ENCODE measurements around the gene KLHDC10. TPM values are rescaled to one million over a fixed set of nuclear protein-coding genes. Genes with fewer than 3 reads are reported as not detected.
"Not testable (repeated sequence)": the region's sequence is repeated elsewhere in the genome, so short reads cannot be mapped to it uniquely, and the experiment has no call there.

Gene KLHDC10
- total and polyA plus RNA-seq, 2 donors (not counting 3 experiments of a cell fraction or from before 2014, with no cell fraction given): 14.9 to 31.3 TPM

DNA sequence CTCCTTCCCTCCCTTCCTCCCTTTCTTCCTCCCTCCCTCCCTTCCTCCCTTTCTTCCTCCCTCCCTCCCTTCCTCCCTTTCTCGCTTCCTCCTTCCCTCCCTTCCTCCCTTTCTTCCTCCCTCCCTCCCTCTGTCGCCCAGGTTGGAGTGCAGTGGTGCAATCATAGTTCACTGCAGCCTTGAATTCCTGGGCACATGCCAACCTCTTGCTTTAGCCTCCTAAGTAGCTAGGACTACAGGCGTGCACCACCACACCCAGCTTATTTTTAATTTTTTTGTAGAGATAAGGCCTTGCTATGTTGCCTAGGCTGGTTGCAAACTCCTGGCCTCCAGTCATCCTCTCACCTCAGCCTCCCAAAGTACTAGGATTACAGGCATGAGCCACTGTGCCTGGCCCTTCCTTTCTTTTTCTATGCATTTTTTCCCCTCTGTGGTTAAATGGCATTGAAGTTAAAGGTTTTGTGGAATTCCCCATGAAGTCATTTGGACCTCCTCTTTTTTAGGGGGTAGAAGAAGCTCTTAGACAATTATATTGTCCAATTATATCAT is 9.6 kb downstream of the KLHDC10 start:
- no peak overlapping the region for H3K27ac ChIP-seq (ENCODE audit: insufficient read depth, low read depth, low read length)
- H2AFZ ChIP-seq (ENCODE audit: low read depth, low read length): no peak overlapping the region
- POLR2A ChIA-PET: no interaction called here
- H3K79me2 ChIP-seq (ENCODE audit: control insufficient read depth, insufficient read depth, low read length): peaks cover 49% of the 10 kb centered on the region
- FAIRE-seq: no peak
- no peaks in the 10 kb centered on the region for H3K27me3 ChIP-seq (ENCODE audit: control insufficient read depth in 2 of 2, insufficient read depth in 2 of 2, low read length in 2 of 2)
- no peaks in the 10 kb centered on the region for H3K36me3 ChIP-seq (ENCODE audit: control insufficient read depth in 2 of 2, extremely low read depth in 1 of 2, insufficient read depth in 2 of 2, low read length in 2 of 2)
- dilution Hi-C loops (cut with MboI; ENCODE audit: extremely low pct_ligation_motif_present, low sequenced_read_pairs): no loop called here
- BruUV-seq (replicated peaks): no TSS peak
- H3K9ac ChIP-seq (replicated peaks; ENCODE audit: extremely low read depth, insufficient read depth, low read length): no peak overlapping the region
- CTCF ChIA-PET: no interaction called here
- DNase-seq (ENCODE audit: low read depth, low spot score): no peak
- TF ChIP-seq EZH2 (IDR thresholded peaks at IDR 0.05; ENCODE audit: borderline replicate concordance, low read depth, low read length, severe bottlenecking) (no peak), JUN (IDR thresholded peaks at IDR 0.05; ENCODE audit: borderline replicate concordance, insufficient read depth, insufficient read length, low read depth) (no peak), POLR2AphosphoS5 (IDR thresholded peaks at IDR 0.05; ENCODE audit: insufficient read depth, low read depth, low read length) (no peak), GATA2 (IDR thresholded peaks at IDR 0.05; ENCODE audit: insufficient read depth, insufficient read length, low read depth, low read length) (no peak), MYC (IDR thresholded peaks at IDR 0.05; ENCODE audit: low read depth, low read length) (no peak), POLR2A (IDR thresholded peaks at IDR 0.05; ENCODE audit: low read depth, low read length) (no peak), FOS (IDR thresholded peaks at IDR 0.05; ENCODE audit: borderline replicate concordance, insufficient read depth, low read length) (no peak)
- TF ChIP-seq, protein P1, sequence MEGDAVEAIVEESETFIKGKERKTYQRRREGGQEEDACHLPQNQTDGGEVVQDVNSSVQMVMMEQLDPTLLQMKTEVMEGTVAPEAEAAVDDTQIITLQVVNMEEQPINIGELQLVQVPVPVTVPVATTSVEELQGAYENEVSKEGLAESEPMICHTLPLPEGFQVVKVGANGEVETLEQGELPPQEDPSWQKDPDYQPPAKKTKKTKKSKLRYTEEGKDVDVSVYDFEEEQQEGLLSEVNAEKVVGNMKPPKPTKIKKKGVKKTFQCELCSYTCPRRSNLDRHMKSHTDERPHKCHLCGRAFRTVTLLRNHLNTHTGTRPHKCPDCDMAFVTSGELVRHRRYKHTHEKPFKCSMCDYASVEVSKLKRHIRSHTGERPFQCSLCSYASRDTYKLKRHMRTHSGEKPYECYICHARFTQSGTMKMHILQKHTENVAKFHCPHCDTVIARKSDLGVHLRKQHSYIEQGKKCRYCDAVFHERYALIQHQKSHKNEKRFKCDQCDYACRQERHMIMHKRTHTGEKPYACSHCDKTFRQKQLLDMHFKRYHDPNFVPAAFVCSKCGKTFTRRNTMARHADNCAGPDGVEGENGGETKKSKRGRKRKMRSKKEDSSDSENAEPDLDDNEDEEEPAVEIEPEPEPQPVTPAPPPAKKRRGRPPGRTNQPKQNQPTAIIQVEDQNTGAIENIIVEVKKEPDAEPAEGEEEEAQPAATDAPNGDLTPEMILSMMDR (IDR thresholded peaks at IDR 0.05; ENCODE audit: extremely low read depth in 1 of 2, insufficient read depth in 1 of 2, low read depth in 1 of 2, low read length in 2 of 2): no peak
- TF ChIP-seq, protein P2, sequence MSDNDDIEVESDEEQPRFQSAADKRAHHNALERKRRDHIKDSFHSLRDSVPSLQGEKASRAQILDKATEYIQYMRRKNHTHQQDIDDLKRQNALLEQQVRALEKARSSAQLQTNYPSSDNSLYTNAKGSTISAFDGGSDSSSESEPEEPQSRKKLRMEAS (IDR thresholded peaks at IDR 0.05; ENCODE audit: insufficient read depth, insufficient read length): no peak
- intact Hi-C loops (cut with micrococcal nuclease): no loop called here
- H4K20me1 ChIP-seq (replicated peaks; ENCODE audit: control insufficient read depth, extremely low read depth, insufficient read depth, low read length): no peaks in the 10 kb centered on the region
- no peaks in the 10 kb centered on the region for H3K9me3 ChIP-seq (replicated peaks; ENCODE audit: control insufficient read depth, insufficient read depth, low read length)
- no peak overlapping the region for H3K4me3 ChIP-seq (replicated peaks in 1 of 3; ENCODE audit: insufficient read depth in 1 of 3, low read depth in 1 of 3, low read length in 3 of 3)
- H3K4me2 ChIP-seq (ENCODE audit: insufficient read depth, low read length): no peak overlapping the region
- H3K4me1 ChIP-seq (ENCODE audit: control insufficient read depth, extremely low read depth, insufficient read depth, low read length): peaks cover 8% of the 10 kb centered on the region
- H3K9me1 ChIP-seq (replicated peaks; ENCODE audit: control insufficient read depth, extremely low read depth, insufficient read depth, low read length): no peaks in the 10 kb centered on the region

DNA sequence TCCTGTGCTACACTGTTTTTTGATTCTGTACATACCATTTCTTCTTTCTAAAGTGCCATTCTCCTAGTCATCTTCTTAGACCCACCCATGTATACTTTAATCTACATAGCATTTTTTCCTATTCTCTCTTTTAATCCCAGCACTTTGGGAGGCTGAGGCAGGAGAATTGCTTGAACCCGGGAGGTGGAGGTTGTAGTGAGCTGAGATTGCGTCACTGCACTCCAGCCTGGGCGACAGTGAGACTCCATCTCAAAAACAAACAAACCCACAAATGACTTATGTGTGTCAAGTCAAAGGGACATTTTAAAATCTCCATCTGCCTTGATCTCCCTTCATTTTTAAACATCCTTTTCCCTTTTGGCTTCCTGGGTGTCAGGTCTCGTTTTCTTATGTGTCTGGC is 13.2 kb downstream of the KLHDC10 start:
- BruUV-seq (replicated peaks); H3K9me3 ChIP-seq (replicated peaks; ENCODE audit: control insufficient read depth, insufficient read depth, low read length); dilution Hi-C loops (cut with MboI; ENCODE audit: extremely low pct_ligation_motif_present, low sequenced_read_pairs); H3K27me3 ChIP-seq (ENCODE audit: control insufficient read depth in 2 of 2, insufficient read depth in 2 of 2, low read length in 2 of 2); H3K4me2 ChIP-seq (ENCODE audit: insufficient read depth, low read length); intact Hi-C loops (cut with micrococcal nuclease); H3K9me1 ChIP-seq (replicated peaks; ENCODE audit: control insufficient read depth, extremely low read depth, insufficient read depth, low read length); H2AFZ ChIP-seq (ENCODE audit: low read depth, low read length); H3K4me1 ChIP-seq (ENCODE audit: control insufficient read depth, extremely low read depth, insufficient read depth, low read length); H3K9ac ChIP-seq (replicated peaks; ENCODE audit: extremely low read depth, insufficient read depth, low read length); DNase-seq (ENCODE audit: low read depth, low spot score); H3K36me3 ChIP-seq (ENCODE audit: control insufficient read depth in 2 of 2, extremely low read depth in 1 of 2, insufficient read depth in 2 of 2, low read length in 2 of 2); H4K20me1 ChIP-seq (replicated peaks; ENCODE audit: control insufficient read depth, extremely low read depth, insufficient read depth, low read length); H3K4me3 ChIP-seq (replicated peaks in 1 of 3; ENCODE audit: insufficient read depth in 1 of 3, low read depth in 1 of 3, low read length in 3 of 3); H3K27ac ChIP-seq (ENCODE audit: insufficient read depth, low read depth, low read length); POLR2A ChIA-PET; FAIRE-seq: not testable (repeated sequence)
- peaks cover 46% of the 10 kb centered on the region for H3K79me2 ChIP-seq (ENCODE audit: control insufficient read depth, insufficient read depth, low read length)
- CTCF ChIA-PET: interaction anchor here (1.0 to 1.8 kb wide), 6 partner anchors 9 to 675 kb away, joined by 3 to 17 read pairs (median 6); partner anchors contain the start of gene KLHDC10

Data from endothelial cell of umbilical vein (primary cell).